GM18519 (cell line): ENCODE data around the gene MYPN.
"Not testable (repeated sequence)": the region's sequence is repeated elsewhere in the genome, so short reads cannot be mapped to it uniquely, and the experiment has no call there.

Experiments
- ATAC-seq: cut with Tn5 transposase; IDR thresholded peaks from one replicate; pipeline ENCODE4 v1.9.1; 2021; ENCODE audit warnings: mild to moderate bottlenecking, moderate library complexity; ENCODE audit not compliant: unreplicated experiment, low FRiP score

MYPN gene

DNA sequence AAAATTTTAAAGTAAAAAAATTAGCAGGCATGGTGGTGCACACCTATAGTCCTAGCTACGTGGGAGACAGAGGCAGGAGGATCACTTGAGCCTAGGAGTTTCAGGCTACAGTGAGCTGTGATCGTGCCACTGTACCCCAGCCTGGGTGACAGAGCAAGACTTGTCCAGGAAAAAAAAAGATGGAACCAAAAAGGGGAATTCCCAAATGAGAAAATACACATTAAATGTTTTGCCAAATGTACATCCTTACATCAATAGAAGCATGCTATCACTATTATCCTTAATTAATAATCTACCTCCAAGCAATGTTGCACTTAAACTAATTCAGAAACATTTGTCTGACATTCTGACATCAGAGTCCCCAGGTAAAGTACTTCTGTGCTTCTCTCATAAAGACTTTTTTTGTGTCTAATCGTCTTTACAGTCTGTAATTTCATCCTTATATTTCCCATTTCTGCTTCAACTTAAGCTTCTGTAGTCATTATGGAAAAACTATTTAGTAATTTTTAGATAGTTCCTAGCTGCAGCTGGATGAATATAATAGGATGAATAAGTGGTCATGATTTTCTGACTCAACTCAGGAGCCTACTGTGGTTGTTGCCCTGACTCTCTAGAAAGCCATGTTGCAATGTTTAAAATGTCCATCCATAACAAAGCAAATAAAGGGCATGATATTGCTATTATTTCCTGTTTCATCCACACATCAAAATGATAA lies 57.7 kb downstream of the MYPN start:
- ATAC-seq, result no peak

DNA sequence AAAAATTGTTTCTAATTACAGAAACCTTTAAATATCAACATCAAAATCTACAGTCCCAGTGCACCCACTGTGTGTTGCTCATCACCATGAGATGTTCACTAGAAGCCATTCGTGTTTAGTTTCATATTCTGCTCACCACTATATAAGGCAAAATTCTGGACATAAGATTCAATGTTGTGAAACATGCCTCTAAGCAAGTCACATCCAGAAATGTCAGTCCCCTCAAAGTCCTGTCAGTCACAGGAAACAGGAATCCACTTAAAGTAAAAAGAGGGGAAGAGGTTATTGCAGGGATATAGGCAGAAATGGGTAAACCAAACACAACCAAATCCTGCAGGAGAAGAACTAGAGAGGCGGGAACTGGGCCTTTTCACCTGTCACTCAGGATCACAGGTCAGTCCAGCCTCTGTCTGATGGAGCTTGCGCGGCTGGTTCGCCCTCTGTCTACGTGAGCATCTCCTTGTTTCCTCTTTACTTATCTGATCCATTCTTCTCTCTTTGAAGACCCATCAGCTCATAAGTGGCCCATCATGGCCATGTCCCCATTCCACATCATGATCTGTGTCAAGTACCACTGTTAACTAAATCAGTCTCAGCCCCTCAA lies 58.4 kb downstream of the MYPN start:
- ATAC-seq, result no peak

DNA sequence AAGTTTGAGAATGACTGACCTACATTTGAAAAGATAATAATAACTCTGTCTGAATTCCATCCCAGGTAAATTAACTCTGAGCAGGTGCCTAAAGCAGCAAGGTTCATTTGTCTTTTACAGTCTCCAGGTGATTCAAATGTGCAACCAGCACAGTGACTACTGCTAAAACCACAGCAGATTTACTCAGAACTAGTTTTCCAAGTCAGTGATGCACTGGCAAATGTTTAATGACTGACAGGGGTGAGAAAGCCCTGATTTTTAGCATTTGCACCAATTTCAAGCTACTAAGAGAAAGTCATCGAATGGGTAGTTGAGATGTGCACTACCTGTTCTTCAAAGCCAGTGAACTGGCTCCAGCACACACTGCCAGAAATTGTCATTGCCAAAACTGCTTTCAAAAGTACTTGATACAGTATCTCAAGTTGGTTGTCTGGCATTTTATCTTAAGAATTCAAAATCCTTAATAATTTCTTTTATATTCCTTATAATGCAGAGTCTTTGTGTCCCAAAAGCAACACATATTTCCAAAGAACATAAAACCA lies 62.3 kb downstream of the MYPN start:
- no peak for ATAC-seq

DNA sequence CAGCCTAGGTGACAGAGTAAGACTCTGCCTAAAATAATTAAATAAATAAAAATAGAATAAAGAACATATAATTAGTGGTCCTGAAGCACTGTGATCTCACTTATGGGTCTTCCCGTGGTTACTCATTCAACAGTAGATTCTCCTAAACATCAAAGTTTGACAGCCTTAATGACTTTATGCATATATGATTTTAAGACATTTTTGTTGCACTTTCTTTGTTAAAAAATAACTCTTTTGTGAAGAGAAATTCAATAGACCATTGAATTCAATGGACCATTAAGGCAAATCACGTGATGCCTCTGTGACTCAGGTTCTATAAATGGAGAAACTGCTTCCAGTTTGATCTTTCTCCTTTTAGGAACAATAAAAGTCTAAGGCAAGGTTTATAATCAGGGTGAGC lies 63.0 kb downstream of the MYPN start:
- no peak for ATAC-seq

DNA sequence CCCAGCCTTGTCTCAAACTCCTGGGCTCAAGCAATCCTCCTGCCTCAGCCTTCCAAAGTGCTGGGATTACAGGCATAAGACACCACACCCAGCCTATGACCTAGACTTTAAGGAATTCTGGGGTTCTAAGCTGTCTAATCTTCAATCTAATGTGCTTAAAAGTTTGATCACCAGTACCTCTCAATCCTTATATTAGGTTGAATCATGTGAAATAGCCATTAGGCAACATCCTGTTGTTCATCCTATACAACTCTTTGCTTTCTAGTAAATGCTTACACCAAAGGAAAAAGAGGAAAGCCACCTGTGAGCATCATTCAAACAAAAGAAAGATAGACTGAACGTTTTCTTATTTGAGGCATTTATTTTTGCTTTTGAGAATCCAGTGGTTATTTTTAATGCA lies 66.7 kb downstream of the MYPN start:
- no peak for ATAC-seq

DNA sequence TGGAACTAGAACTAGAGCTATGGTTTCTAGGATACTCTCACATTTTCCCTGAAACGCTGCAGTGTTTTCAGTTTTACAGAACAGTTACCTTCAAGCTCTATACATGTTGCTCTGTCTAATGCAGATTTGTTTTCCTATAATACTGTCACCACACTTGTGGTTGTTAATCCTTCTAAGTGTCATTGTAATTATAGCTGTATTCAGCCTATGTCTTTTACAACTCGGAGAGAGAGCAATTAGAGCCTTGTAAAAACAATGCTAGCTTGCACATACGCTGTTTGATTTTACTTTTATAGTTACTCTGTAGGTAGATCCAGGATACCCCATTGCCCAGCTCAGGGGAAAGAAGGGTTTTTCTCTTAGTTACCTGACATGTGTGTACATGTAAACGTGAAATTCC lies 67.5 kb downstream of the MYPN start:
- ATAC-seq, result no peak

DNA sequence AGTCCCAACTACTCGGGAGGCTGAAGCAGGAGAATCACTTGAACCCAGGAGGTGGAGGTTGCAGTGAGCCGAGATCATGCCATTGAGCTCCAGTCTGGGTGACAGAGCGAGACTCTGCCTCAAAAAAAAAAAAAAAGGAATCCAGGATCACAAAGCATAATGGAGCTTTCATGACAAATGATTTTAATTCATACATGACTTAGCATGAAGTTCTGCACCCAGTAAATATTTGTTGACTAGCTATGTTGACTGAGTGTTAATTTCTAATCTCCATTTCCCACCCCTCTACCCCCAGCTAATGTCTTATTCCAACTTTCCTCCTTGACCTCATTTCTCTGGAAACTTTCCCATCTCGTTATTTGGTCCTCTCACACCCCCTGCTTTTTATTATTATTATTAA lies 69.3 kb downstream of the MYPN start:
- no peak for ATAC-seq

DNA sequence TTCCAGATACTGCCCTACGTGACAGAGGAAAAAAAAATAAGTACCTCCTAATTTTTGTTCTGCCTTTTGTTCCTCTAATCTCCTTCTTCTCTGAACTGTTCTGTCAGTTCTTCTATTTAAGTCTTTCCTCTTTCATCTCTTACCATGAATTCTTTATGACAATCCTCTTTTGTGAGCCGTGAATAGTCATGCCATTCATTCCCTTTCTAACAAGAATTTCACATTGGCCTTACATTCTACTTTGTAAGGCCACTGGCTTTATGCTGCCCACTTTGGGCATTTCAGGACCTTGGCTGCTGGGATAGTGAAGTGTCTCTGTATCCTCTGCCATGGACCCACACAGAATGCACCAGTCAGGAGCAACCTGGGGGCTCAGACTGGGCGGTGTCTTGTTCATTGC lies 69.7 kb downstream of the MYPN start:
- ATAC-seq, result no peak

DNA sequence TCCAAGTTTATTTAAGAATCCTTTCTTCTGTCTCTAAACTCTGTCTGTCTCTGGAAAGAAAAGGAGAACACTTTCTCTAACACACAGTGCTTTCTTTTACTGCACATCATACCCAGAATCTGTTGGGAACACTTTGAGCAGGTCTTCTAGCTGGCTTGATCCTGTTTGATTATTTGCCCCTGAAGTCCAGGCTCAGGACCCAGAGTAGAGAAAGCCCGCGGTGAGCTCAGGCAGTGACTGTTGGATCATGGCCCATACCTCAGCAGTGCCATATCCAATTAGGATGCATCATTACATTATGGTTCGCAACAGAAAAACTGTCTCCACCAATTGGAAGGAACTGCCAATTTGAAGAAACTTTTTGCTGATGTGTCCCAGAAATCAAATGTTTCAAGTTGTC lies 71.2 kb downstream of the MYPN start:
- ATAC-seq, result no peak

DNA sequence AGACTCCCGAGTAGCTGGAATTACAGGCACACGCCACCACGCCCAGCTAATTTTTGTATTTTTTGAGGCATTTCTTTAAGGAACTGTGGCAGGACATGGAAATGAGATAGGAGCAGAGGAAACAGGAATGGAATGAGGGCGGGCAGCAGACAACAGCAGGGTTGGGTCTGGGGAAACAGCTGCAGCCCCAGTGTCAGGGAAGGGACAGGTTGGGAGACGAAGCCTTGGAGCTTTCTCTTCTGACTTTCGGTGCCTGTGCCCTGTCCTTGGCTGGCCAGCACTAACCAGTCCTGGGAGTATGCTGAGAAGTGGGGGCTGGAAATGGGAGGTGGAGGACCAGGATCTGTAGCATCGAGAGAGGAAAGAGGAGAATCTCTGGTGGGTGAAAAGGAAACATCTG lies 75.3 kb downstream of the MYPN start:
- no peak for ATAC-seq

DNA sequence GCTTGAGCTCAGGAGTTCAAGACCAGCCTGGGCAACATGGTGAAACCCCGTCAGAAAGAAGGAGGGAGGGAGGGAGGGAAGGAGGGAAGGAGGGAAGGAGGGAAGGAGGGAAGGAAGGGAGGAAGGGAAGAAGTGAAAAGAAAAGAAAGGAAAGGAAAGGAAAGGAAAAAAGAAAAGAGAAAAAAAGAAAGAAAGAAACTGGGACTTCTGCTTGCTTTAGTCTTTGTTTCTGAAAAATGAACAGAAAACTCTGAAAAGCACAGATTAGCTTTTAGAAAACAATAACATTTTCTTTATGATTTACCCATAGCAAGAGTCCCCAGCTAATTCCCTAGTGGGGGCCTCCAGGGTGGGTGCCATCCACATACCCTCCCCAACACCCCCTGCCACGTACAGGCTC lies 75.8 kb downstream of the MYPN start:
- no peak for ATAC-seq

DNA sequence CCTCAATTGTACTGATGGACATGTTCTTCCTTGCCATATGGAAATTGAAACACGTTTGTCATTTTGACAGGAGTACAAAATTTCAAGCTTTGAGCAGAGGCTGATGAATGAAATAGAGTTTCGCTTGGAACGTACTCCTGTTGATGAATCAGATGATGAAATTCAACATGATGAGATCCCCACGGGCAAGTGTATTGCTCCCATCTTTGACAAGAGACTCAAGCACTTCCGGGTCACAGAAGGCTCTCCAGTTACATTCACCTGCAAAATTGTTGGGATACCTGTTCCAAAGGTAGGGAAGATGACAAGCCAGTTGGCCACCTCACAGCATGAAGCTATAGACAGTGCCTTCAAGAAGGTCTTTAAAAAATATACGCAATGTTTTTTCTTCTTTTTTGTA lies 79.5 kb downstream of the MYPN start:
- ATAC-seq, result no peak

DNA sequence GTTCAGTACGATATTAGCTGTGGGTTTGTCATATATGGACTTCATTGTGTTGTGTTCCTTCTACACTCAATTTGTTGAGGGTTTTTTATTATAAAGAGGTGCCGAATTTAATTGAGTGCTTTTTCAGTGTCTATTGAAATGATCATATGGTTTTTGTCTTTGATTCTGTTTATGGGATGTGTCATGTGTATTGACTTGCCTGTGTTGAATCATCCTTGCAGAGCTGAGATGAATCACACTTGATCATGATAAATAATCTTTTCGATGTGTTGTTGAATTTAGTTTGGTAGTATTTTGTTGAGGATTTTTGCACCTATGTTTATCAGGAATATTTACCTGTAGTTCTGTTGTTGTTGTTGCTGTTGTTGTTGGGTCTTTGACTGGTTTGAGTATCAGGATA lies 82.8 kb downstream of the MYPN start:
- ATAC-seq, result no peak

DNA sequence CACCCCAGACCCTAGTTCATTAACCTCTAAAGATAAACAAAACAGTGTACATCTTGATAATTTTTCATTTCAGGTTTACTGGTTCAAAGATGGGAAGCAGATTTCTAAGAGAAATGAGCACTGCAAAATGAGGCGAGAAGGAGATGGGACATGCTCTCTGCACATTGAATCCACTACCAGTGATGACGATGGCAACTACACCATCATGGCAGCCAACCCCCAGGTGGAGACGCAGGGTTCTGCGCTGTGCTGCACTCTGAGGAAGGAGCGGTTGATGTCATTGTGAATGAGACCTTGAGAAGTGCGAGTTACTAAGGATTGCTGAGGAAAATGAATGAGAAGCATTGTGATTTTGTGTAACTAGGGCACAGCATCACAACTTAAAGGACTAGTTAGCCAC lies 85.0 kb downstream of the MYPN start:
- ATAC-seq, result no peak

DNA sequence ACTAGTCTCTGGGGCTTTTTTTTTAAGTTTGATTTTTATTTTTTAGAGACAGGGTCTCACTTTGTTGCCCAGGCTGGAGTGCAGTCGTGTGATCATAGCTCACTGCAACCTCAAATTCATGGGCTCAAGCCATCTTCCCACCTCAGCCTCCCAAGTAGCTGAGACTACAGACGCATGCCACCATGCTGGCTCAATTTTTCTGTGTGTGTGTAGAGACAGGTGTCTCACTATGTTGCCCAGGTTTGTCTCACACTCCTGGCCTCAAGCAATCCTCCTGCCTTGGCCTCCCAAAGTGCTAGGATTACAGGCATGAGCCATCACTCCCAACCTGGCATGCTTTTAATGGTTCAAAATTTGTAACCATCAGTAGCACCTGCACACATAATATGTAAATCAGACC lies 86.5 kb downstream of the MYPN start:
- not testable (repeated sequence) for ATAC-seq

DNA sequence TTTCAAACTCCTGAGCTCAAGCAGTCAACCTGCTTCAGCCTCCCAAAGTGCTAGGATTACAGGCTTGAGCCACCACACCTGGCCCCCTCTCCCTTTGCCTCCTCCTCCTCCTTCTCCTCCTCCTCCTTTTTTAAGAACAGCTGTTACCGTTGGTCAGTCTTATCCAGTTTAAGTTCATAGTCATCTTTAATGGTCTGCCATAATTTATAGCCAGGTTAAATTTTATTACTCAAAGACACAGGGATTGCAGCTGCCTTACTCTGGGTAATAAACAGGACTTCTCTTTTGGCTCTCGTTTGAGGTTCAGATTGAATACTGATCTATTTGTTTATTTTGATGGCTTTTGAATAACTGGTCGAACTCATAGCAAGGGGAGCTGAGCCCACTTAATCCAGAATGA lies 87.4 kb downstream of the MYPN start:
- ATAC-seq, result no peak

DNA sequence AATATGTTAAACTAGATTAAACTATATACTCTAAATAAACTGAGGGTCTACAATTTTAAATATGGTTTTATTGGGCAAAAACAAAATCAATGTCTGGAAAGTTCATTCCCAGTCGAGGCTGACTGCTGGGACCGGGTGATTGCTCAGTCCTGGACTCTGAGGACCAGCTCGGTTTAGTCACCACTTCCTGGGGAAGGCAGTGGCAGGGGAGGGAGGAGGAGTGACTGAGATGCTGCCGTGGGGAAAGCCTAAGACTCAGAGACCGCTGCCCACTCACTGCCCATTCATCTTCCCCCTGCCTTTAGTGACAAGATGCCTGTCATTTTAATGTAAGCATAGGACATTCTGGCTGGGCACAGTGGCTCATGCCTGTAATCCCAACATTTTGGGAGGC lies 93.7 kb downstream of the MYPN start:
- ATAC-seq, result no peak

DNA sequence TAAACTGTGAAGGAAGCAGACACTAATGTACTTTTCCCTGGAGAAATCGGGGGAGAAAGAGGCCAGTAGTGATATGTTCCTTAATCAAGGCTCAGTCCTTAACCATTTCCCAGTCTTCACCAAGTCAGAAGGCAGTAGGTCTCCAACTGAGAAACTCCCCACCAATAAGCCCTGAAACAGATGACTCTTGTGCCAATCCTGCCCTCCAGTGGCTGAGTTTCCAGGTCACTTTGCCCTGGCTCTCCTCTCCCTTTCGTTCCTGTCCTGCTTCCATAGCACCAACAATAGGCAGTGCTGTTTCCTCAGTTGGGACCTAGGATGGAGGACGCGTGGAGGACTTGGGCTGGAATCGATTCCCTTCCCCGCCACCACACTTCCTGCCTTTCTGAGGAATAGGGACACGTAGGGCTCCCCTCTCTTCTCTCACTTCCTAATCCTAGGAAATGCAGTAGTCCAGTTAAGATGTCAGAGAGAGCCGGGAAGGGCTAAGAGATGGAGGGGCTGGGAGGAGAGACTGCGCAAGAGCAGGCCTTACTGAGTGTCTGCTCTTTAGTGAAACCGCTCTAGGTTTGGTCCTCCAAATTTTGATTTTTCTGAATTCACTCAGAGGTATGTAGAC lies 99.2 kb downstream of the MYPN start:
- ATAC-seq, result no peak

DNA sequence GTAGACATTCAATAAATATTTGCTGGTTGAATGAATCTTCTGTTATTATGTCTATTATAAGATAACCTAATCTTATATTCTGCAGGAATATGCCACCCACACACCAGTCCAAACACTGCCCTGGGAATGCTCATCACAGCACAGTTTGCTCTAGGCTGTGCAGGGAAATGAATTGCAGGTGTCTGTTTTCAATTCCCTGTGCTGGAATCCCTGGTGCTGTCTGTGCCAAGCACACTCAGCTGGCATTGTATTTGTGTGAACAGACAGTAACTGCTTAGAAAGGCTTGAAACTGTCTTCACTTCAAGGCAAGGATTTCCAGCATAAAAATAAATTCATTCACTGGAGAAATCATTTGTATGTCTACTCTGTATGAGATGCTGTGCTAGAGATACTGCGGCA lies 102.4 kb downstream of the MYPN start:
- no peak for ATAC-seq

DNA sequence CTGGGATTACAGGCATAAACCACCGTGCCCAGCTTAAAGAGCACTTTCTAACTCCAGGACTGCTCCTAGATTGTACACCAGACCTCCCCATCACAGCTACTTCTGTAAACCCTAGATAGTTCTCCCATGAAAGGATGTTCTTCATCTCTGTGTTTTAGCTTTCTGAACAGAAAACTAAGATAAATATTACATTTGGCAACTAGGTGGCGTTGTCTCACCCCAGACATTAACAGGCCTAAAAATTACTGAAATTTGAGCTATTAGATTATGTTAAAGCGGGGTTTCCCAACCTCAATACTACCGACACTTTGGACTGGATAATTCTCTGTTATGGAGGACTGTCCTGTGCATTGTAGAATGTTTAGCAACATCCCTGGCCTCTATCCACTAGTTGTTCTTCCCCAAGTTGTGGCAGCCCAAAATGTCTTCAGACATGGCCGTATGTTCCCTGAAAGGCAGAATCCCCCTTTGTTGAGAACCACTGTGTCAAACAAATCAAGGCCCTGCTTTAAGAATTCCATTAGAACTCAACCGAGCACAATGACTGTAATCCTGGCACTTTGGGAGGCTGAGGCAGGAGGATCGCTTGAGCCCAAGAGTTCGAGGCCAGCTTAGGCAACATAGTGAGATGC lies 103.5 kb downstream of the MYPN start:
- ATAC-seq, result no peak

DNA sequence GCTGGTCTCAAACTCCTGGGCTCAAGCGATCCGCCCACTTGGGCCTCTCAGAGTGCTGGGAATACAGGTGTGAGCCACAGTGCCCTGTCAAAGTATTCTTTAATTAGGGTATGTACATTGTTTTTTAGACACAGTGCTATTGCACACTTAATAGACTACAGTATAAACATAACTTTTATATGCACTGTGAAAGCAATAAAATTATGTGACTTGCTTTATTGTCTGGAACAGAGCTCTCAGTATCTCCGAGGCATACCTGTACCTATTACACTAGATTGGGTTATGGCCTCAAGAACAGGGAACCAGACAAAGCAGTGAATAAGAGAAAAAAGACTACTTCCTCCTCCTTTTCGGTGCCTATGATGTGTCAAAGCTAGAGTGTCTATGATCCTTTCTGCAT lies 109.5 kb downstream of the MYPN start:
- ATAC-seq, result no peak

DNA sequence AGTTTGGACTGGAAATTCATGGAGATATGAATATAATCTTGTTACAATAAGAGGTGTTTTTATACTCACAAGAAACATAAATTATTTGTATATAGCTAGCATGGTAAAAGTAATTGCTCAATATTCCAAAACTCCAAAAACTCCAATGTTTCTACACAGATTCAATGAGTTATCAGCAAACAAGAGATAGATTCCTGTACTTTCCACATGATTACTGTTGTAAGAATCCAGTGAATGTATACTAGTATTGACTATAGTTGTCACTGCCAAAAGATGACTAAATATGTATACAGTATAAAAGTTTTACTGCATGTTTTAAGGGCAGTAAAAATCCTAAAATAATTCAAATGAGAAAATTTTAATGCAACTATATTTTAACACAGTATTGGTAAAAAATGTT lies 111.9 kb downstream of the MYPN start:
- ATAC-seq, result no peak
